DMS153 (cell line): ENCODE data around the gene LONRF2.
"Not testable (repeated sequence)": the region's sequence is repeated elsewhere in the genome, so short reads cannot be mapped to it uniquely, and the experiment has no call there.

Experiments used
- DNase-seq: peaks from one replicate; lab custom pipeline; 2025; lab: John Stamatoyannopoulos, UW

LONRF2 gene

DNA sequence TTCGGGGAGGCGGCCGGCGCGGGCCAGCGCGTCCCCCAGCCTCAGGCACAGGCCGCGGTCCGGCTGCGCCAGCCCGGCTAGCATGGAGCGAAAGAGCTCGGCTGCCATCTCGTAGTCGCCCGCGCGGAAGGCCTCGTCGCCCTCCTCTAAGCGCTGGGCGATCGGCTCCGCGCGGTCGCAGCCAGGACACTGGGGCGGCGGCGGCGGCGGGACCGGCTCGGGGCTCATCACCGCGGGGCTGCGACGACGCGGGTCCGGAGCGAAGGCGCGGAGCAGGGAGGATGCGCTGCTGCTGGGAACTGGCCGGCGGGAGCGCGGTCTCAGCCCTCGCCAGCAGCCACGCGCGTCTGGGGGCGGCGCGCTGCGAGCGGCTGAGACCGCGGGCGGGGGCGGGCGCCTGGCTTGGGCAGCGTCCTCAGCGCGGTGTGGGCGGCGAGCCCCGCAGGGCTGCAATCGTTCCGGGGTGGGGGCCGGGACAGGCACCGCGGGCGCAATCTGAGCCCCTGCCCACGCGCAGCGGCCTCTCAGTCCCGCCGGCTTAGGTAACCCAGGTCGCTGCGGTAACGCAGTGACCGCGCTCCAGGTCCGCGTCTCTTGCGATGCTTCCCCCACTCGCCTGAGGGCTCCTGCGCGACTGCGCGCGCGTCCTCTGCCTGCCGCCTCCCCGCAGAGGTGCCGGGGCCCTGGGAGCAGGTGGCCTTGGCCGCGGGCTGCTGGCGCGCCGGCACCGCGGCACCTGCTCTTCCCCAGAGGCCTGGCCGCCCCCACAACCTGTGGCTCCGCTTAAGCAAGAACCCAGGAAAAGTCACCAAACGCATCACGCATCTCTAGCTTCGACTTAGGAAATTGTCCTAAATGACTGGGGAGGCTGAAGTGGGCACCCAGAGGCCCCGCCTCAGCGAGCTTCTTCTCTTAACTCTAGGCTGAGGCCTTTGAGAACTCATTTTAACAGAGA lies at the start of gene LONRF2:
Gene LONRF2, minus strand, starts transcription at position 636 of the 955 bp plus-strand sequence. Its CDS starts 408 bp downstream, at position 228.
- DNase-seq, result no peak

DNA sequence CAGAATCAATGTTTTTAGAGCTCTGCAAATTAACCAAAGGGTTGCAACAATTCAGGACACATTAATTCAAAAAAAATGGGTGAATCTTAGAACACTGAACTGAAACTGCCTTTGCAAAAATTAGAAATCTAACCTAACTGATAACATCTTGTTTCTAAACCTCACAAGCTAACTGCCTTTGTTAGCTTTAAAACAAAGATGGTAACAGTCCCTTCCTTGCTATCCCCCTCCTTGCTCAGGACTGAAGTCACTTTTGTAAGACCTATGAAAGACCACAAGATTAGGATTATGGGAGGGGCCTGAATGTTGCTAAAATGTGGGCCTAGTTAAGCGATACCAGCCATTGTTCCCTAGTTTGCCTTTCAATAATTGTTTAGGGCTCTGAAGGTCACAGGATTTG lies 44.9 kb upstream of the LONRF2 start:
- no peak for DNase-seq

DNA sequence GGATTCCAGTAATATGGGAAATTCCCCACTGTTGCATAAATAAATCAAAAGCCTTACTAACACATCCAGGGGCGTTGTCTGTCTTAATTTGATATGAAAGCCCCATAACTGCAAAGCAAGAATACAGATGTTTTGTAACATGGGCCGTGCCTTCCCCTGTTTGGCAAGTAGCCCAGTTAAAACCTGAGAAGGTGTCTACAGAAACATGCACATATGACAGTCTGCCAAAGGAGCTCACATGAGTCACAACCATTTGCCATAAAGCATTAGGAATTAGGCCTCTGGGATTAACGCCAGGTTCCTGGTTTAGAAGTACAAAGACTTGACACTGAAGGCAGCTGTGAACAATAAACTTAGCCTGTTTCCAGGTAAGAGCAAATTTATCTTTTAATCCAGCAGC lies 43.1 kb upstream of the LONRF2 start:
- DNase-seq, result peak; percentile 42

DNA sequence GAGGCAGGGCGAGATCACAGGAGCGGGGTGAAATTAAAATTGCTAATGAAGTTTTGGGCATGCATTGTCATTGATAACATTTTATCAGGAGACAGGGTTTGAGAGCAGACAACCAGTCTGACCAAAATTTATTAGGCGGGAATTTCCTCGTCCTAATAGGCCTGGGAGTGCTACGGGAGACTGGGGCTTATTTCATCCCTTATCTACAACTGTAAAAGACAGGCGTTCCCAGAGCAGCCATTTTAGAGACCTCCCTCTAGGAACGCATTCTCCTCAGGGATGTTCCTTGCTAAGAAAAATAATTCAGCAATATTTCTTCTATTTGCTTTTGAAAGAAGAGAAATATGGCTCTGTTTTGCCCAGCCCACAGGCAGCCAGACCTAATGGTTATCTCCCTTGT lies 40.0 kb upstream of the LONRF2 start:
- not testable (repeated sequence) for DNase-seq

DNA sequence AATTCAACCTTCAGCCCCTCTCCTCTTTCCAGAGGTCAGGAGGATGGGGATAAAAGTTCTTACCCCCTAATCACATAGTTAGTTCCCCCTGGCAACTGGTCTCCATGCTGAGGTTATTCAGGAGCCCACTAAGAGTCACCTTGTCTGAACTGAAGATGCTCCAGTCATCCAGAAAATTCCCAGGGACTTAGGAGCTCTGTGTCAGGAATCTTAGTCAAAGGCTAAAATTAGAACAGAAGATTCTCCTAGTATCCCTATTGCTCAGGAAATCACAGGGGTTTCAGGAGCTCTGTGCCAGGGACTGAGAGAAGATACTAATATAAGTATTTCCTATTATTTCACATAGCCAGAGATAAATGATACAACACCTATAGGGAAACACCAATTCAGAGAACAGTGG lies 37.3 kb upstream of the LONRF2 start:
- no peak for DNase-seq

DNA sequence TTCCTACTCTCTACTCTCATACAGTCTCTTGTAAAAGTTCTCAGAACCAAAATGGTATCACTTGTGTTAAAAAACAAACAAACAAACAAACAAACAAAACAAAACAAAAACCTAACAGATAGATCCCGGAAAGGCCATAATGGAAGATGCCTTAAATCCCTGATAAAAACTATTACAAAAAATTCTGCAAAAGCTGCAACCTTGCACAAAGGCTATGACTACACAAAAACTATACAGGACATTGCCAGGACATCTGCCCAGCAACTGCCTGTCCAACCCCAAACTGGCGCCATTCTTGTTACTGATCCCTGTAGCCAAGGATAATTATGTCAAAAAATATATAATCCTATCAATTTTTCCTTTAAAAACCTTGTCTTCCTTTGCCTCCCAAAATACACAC lies 36.3 kb upstream of the LONRF2 start:
- DNase-seq, result no peak

DNA sequence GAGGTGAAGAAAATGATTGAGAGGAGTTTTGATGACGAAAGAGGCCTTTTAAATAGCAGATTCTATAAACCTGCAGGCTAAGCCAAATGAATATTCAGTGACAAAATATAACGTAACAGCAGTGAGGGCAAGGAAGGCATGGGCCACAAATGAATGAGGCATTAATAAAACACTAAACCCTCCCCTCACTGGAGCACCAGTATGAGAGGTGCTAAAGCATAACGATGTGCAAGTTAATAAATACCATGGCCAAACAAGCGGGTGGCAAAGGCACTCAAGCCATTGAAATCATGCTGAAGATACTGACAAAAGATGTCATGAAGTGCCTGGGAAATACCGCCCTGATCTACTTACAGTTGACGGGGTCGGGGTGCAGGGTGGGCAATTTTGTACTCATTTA lies 30.2 kb upstream of the LONRF2 start:
- DNase-seq, result no peak

DNA sequence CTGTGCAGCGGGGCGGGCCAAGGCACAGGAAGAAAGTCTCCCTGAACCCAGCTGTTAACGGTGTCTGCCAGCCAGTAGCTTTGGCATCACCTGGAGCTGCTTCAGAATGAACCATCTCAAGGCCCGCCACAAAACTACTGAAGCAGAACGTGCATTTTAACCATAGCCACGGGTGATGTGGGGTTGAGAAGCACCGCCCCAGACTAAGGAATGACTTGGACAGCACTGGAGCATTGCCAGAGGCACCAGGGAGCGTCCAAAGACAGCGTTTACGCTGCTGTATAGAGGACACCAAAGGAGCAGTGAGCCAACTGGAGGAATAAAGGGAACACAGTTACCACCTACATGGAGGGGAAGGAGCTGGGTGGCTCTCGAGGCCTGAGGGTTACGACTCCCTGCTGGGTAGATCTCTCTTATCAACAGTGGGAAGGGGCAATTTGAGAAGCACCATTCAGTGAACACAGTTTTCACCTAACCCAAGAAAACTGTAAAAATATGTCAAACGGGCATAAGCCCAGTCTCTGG lies 28.4 kb upstream of the LONRF2 start:
- DNase-seq, result no peak

DNA sequence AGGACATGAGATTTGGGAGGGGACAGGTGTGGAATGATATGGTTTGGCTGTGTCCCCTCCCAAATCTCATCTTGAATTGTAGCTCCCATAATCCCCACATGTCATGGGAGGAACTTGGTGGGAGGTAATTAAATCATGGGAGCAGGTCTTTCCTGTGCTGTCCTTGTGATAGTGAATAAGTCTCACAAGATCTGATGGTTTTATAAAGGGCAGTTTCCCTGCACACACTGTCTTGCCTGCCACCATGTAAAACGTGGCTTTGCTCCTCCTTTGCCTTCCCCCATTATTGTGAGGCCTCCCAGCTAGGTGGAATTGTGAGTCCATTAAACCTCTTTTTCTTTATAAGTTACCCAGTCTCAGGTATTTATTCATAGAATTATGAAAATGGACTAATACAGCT lies 22.8 kb upstream of the LONRF2 start:
- DNase-seq, result not testable (repeated sequence)

DNA sequence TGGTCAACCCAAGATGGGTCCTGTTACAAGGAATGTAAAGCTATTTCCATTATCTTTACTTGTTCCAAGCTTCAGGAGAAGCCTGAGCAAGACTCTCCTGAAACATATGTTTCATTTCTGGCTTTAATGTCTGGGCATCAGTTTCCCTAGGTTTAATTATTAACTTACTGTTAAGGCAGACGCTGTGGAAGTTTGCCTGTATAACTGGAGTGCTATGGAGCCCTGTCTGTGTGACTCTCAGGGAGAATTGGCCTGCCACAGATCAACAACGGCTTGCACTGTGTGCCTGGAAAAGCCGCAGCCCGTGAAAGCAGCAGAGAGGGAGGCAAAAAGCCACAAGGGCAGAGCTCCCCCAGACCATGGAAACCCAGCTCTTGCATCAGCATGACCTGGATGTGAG lies 22.1 kb upstream of the LONRF2 start:
- no peak for DNase-seq

DNA sequence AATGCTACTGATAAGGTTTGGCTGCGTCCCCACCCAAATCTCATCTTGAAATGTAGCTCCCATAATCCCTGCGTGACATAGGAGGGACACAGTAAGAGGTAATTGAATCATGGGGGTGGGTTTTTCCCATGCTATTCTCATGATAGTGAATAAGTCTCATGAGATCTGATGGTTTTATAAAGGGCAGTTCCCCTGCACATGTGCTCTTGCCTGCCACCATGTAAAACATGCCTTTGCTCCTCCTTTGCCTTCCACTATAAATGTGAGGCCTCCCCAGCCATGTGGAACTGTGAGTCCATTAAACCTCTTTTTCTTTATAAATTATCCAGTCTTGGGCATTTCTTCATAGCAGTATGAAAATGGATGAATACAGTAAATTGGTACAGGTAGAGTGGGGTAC lies 20.2 kb upstream of the LONRF2 start:
- DNase-seq, result not testable (repeated sequence)

DNA sequence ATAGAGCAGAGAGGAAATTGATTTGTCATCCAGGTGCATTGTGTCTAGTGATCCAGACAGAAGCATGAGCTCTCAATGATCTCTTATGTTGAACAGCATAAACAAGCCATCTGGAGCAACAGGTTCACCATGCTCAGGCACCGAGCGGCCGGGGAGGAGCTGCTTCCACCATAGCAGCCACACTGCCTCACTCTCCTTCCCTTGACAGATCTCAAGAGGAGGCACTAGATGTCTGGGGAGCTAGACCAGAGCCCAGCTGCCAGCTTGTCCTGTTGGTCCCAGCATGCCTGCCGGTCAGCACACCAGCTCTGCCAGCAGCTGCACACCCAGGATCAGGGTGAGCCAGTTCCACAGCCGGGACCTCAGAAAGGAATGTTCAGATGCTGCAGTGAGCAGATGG lies 17.5 kb upstream of the LONRF2 start:
- DNase-seq, result peak; percentile 58

DNA sequence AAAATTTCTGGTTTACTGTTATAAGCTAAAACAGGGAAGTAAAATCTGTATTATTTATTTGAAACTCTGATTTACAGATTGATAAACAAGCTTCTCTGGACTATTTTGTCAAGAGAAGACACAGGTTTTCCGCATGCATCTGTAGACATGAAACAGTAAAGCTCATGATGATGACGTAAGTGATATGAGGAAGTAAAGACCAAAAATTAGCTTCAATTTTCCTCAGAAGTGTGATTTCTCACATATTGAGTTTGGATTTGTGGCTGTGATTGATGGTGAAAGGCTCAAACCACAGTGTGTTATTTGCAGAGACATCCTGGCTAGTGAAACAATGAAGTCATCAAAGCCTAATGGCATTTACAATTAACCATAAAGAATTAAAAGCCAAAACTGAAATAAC lies 12.6 kb upstream of the LONRF2 start:
- no peak for DNase-seq

DNA sequence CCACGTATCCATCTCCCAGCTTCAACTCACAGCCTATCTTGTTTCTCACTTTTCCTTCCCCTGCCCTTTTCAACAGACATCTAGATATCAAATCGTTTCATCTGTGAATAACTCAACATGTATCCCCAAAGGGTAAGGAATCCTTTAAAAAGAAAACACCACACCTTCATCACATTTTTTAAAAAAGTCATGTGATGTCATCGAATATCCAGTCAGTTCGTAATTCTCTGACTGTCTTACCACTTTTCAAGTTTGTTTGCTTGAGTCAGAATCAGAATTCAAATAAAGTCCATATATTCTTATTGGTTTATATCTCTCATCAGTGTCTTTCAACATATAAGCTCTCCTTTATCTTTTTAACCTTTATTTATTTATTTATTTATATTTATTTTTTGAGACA lies 5.4 kb upstream of the LONRF2 start:
- DNase-seq, result no peak

DNA sequence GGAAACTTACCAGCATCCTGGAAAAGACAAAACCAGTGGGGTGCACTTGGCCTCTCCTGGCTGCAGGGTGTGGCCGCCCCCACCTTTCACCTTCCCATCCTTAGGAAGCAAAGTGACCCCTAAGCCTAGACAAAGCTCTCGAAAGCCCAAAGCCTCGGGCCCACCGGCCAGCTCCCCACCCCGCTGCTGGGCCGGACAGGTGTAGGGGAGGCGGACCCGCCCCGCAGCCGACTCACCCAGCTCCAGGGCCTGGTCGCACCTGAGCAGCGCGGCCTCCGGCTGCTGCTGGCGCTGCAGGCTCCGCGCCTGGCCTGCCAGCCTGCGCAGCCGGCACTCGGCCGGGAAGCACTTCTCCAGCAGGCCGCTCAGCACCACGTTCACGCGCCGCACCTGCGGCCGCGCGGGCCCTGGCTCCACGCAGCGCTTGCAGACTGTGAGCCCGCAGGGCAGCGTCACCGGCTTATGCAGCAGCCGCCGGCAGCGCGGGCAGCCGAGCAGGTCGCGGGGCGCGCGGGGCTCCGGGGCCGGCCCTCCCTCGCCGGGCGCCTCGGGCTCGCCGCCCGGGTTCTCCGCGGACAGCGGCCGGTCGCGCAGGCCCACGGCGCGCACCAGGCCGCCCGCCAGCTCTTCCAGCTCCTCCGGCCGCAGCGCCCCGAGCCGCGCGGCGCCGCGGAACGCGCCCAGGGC lies 979 bp downstream of the LONRF2 start:
- DNase-seq, result peak; percentile 37

DNA sequence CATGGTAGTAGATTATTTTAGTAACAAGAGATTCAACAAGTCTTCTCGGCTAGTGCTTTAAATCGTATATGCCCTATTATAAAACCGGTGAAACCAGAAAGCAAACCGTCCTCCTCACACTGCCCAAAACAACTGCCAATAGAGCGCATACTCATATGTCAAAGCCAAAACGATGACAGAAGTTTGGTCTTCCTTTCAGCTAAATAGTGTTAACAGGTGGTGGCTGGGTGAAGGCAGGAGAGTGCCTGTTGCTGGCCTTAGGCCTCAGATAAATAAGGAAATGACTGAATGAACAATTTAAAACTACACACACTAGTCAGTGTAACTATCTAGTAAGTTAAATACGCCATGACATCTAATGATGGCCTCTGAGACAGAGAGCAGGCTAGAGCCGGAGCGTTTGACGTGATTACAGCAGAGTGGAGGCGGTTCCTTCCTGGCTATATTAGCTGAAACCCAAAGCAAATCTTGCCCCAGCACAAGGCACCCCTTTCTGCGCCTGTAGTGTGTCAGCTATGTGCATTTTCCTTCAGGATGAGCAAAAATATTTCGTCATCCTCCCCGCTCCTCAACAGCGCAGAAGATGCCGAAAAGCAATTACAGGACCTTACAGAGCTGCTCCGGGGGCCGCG lies 1.6 kb downstream of the LONRF2 start:
- DNase-seq, result peak; percentile 44

DNA sequence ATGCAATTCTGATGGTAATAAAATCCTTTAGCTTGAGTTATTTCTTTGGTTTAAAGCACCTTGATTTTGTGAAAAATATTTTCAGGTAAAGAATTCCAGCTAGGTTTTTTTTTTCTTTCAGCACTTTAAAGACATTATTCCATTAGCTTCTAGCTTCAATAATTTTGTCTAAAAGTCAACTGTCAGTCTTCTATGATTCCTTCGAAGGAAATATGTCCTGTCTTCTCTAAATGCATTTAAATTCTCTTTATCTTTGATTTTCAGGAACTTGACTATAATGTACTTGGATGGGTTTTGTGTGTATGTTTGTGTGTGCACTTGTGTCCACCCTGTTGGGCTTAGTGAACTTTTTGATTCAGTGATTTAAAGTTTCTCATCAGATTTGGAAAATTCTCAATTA lies 4.7 kb downstream of the LONRF2 start:
- DNase-seq, result peak; percentile 14

DNA sequence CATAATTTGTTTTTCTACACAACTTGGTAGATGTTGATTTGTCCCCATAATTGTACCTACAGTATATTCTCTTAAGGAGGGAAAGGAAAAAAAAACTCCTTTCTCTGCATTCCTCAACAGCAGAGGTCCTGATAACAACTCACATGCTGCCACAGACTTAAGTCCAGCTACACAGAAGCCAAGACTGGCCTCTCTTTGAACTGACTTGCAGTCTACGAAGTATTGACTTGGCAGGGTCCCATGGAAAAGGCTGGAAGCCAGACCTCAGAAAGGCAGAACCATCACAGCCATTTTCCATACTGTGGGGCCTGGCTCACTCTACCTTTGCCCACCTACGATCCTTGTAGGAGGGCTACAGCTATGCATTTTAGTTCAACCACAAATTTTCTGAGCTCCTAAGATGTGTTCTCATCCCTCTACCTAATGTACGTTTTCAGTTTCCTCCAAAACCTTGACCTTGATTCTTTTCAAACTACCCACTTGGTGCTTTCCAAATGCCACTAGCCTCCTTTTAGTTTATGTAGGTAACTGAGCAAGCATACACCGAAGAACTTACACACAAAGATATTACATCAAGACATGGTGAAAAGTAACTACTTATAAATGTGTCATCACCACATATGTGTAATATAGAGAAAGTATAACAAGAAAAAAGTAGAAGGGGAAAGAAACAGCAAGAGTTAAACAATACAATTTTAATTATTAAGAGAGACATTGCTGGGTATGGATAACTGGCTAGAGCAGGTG lies 12.2 kb downstream of the LONRF2 start:
- DNase-seq, result no peak

DNA sequence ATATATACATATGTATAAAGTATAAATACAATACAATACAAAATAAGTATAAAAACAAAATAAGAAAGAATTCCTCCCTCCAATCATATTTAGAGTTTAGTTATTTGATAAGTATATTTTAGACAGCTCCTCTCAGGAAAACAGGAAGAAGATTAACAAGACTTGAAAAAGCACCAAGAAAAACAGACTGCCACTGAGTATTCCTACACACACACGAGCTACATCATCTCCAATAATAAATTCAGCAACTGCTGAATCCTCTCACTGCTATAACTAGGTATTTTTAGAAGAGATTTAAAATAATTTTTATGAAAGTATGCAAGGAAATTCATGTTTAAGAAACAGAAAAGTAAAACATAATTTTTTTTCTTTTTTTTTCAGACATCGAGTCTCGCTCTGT lies 13.0 kb downstream of the LONRF2 start:
- DNase-seq, result no peak

DNA sequence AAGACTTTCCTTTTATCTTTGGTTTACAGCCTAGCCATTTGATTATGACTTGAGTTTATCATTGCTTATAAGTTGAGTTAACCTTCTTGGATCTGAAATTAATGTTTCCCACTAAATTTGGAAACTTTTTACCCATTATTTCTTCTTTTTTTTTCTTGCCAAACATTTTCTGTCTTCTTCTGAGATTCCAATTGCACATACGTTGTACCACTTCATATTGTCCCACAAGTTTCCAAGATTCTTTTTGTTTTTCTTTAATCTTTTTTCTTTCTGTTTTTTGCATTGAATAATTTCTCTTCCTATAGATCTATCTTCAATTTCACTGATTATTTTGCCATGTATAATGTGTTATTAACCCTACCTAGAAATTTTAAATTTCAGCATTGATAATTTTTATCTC lies 18.6 kb downstream of the LONRF2 start:
- DNase-seq, result no peak

DNA sequence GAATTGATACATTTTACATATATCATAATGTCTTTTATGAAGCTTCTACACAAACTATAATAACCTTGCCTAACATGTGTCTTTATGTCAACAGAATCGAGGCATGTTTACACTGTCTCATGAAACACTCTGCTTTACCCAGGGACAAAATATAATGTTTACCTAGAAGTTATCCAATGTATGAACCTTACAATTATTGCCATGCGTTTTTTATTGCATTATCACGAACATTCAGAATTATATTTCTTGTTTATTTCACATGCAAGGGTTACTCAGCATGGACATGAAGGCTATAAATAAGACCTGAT lies 19.8 kb downstream of the LONRF2 start:
- no peak for DNase-seq
